ENCODE data around the gene BCLAF1. TPM values are rescaled to one million over a fixed set of nuclear protein-coding genes. Genes with fewer than 3 reads are reported as not detected.
A peak's percentile ranks its signal among the peaks of the same experiment; 100 is the strongest.

The BCLAF1 gene
- total and polyA plus RNA-seq, 9 of the 15 experiments (the other 6 are each of a cell fraction or from before 2014, with no cell fraction given), result 65.4 to 286 (median 165) TPM

GRCh38 chr6:136225496-136225895 is 64.2 kb downstream of the BCLAF1 start:
- H3K27me3 ChIP-seq (ENCODE audit: control insufficient read depth in 2 of 2, insufficient read depth in 2 of 2, low read length in 2 of 2), result no peaks in the 10 kb centered on the region
- no peak overlapping the region for H2AFZ ChIP-seq (ENCODE audit: low read depth, low read length)
- H3K4me3 ChIP-seq, result no peak overlapping the region
- no peak for FAIRE-seq
- H4K20me1 ChIP-seq (replicated peaks; ENCODE audit: control insufficient read depth, insufficient read depth, low read length), result no peaks in the 10 kb centered on the region
- WGBS (ENCODE audit: insufficient coverage, low coverage, missing lambda C conversion rate), result 34% methylated on average over 5 of the region's 5 CpGs
- H3K9ac ChIP-seq (ENCODE audit: insufficient read depth in 1 of 2, low read depth in 2 of 2, low read length in 2 of 2), result no peak overlapping the region
- peak in 1 of 4 experiments; percentile 50 for DNase-seq (ENCODE audit: extremely low read depth in 1 of 4, low spot score in 3 of 4)
- H3K4me2 ChIP-seq (ENCODE audit: insufficient read depth, low read length), result no peak overlapping the region
- ChIA-PET POLR2A (interaction anchor here (1.0 to 2.1 kb wide), 2 partner anchors 64 kb away, joined by 3 to 19 read pairs; partner anchors contain the start of gene BCLAF1), CTCF (ENCODE audit: low intra/inter-chr PET ratio) (interaction anchor here (1.6 to 3.0 kb wide), 3 partner anchors 689 to 774 kb away, joined by 6 to 19 read pairs (median 12); no protein-coding TSS in a partner anchor)
- in situ Hi-C loops (cut with MboI), result loop anchor here (10.0 kb wide), 2 partner anchors 691 to 771 kb away; no protein-coding TSS in a partner anchor
- intact Hi-C loops (cut with micrococcal nuclease), result loop anchor here (5.0 to 10.0 kb wide), 2 partner anchors 193 to 291 kb away; no protein-coding TSS in a partner anchor
- ATAC-seq, result peak; percentile 10; the same call in 2 of the 3 replicates
- H3K27ac ChIP-seq (ENCODE audit: extremely low read depth, low read depth, low read length), result no peak overlapping the region
- H3K4me1 ChIP-seq (replicated peaks in 1 of 2; ENCODE audit: control insufficient read depth in 2 of 2, insufficient read depth in 2 of 2, low read length in 2 of 2), result peaks cover 5 to 17% of the 10 kb centered on the region in 2 experiments; a peak in 4 of 5 replicates
- TSS peak; percentile 72 for BruUV-seq (replicated peaks)
- H3K9me3 ChIP-seq (replicated peaks; ENCODE audit: control insufficient read depth, insufficient read depth, low read depth, low read length), result 0 out of 2 replicates have a peak, but pooled peaks cover 3% of the 10 kb centered on the region
- H3K9me1 ChIP-seq (ENCODE audit: control insufficient read depth, insufficient read depth, low read length), result no peaks in the 10 kb centered on the region
- H3K79me2 ChIP-seq (ENCODE audit: control insufficient read depth, insufficient read depth, low read length), result no peaks in the 10 kb centered on the region
- peaks cover 4% of the 10 kb centered on the region; the same call in 2 of the 3 replicates for H3K36me3 ChIP-seq (ENCODE audit: control insufficient read depth, insufficient read depth, low read length)
- TF ChIP-seq FOSL1 (tag; conservative IDR thresholded peaks at IDR 0.05) (peak; percentile 82), ZNF431 (CRISPR knock-in tag; IDR thresholded peaks at IDR 0.05) (0 out of 2 replicates have a peak, but pooled peaks have one; percentile 34), ZNF740 (CRISPR knock-in tag; IDR thresholded peaks at IDR 0.05) (no peak; the same call in 1 of the 2 replicates), ZNF740 (tag; IDR thresholded peaks at IDR 0.05) (peak in 1 of 2 experiments; percentile 59; a peak in 2 of 4 replicates), JUND (IDR thresholded peaks at IDR 0.05; ENCODE audit: borderline replicate concordance, low read depth, low read length) (peak; percentile 75; the same call in 1 of the 2 replicates), JUND (tag; IDR thresholded peaks at IDR 0.05; ENCODE audit: borderline replicate concordance, low read depth, low read length) (no peak; the same call in 2 of the 3 replicates), MTF1 (CRISPR knock-in tag; IDR thresholded peaks at IDR 0.05; ENCODE audit: borderline replicate concordance) (no peak), POLR2H (tag; IDR thresholded peaks at IDR 0.05; ENCODE audit: low read depth) (peak; percentile 59; the same call in 1 of the 2 replicates), ATF3 (IDR thresholded peaks at IDR 0.05) (peak; percentile 56), ATF3 (CRISPR knock-in tag; conservative IDR thresholded peaks at IDR 0.05) (no peak), TOE1 (IDR thresholded peaks at IDR 0.05; ENCODE audit: borderline replicate concordance) (peak; percentile 52; the same call in 1 of the 2 replicates), TOE1 (CRISPR knock-in tag; IDR thresholded peaks at IDR 0.05; ENCODE audit: borderline replicate concordance, low read depth) (no peak), ETS2 (tag; IDR thresholded peaks at IDR 0.05; ENCODE audit: borderline replicate concordance, poor library complexity, severe bottlenecking) (no peak), POLR2A (conservative IDR thresholded peaks at IDR 0.05) (0 out of 2 replicates have a peak, but pooled peaks have one; percentile 24), MITF (IDR thresholded peaks at IDR 0.05) (0 out of 2 replicates have a peak, but pooled peaks have one; percentile 28), ZFP36 (IDR thresholded peaks at IDR 0.05; ENCODE audit: low read depth, low read length, partially characterized antibody) (peak; percentile 74), JUN (IDR thresholded peaks at IDR 0.05; ENCODE audit: borderline replicate concordance, low read depth, low read length) (peak; percentile 46; the same call in 1 of the 2 replicates), JUN (CRISPR knock-in tag; IDR thresholded peaks at IDR 0.05; ENCODE audit: borderline replicate concordance) (no peak), BHLHE40 (IDR thresholded peaks at IDR 0.05; ENCODE audit: low read length) (peak; percentile 15; the same call in 1 of the 2 replicates)
